IPS DF 19.7 (cell line): ENCODE measurements around the gene IQCN.
A peak's percentile ranks its signal among the peaks of the same experiment; 100 is the strongest.

Experiments
- DNase-seq: peaks from one replicate; pipeline ENCODE4 v3.0.0-alpha.2; 2013; ENCODE audit warnings: low read depth, low spot score

Gene IQCN

GRCh38 chr19:18286973-18287635 lies 12.9 kb upstream of the IQCN start:
- DNase-seq = no peak

DNA sequence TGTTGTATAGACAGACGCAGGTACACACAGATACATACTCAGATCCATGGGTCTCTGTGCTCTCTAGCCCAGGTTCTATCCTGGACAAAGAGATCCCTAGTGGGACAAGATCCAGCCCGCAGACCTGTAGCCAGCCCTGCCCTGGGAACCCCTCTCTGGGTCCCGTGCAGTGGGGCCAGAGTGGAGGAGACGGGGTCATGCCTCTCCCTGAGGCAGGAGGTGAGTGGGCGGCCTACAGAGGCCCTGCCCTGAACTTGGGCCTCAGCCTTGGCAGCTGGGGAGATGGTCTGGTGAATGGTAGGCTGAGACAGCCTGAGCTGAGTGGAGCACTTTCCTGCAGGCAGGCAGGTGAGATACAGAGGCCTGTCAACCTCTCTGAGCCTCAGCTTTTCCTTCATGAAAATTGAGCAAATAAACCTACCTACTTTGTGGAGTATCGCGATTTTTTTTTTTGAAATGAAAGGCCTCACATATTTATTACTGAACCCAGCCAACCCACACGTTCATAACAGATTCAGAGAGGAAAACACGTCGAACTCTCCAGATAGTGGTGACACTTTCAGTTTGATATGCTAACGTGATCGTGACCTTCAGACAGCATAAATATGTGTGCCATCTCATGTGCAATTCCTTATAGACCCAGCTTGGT lies 10.6 kb upstream of the IQCN start:
- no peak for DNase-seq

DNA sequence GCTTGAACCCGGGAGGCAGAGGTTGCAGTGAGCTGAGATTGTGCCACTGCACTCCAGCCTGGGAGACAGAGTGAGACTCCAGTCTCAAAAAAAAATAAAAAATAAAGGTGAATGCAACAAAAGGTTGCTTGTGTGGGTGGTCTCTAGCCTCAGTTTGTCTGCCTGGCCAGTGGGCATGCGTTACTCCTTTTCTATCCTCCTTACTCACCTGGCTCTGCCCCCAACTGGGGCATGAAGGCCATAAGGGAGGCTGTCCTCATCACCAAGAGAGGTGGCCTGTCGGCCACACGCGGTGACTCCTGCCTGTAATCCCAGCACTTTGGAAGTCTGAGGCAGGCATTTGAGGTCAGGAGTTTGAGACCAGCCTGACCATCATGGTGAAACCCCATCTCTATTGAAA lies 9.1 kb upstream of the IQCN start:
- no peak for DNase-seq

GRCh38 chr19:18282788-18283141 lies 8.5 kb upstream of the IQCN start:
- DNase-seq = no peak

GRCh38 chr19:18282021-18282787 lies 8.0 kb upstream of the IQCN start:
- DNase-seq = no peak

DNA sequence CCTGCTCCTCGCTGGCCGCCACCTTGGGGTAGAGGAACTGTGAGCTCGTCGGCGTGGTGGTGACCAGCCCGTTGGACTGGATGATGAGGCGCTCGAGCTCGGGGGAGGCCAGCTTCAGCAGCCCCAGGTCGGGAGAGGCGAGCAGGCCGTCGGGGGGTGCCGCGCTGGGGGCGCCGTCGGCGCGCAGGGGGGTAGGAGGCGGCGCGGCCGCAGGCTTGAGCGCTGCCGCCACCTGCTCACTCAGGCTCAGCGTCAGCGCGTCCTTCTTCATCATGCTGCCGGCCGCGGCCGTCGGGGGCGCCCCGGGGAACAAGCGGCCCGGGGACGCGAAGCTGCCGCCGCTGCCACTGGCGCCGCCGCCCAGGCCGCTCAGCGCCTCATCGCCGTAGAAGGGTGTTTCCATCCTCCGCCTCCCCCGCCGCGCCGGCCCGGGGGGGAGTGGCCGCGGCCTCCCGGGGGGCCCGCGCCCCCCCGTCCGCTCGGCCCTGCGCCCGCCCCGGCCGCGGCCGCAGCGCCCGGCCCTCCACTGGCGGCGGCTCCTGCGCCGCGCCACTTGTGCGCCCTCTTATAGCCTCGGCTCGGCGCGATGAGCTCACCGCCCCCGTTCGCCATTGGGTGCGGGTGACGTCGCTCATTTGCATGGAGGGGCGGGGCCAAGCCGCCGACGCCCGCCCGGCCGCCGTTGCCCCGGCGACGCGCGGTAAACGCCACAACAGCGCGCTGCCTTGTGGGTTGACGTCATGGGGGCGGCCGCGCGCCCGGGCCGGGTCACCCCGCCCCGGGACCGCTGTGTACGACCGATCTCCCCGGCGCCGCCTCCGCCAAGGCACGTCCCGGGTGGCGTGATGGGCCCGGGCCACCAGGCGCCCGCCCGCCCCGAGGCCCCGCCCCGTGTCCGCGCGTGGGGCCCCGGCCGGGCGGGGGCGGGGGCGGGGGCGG lies 7.1 kb upstream of the IQCN start, which contains the start of gene JUND:
Gene JUND (minus strand): TSS at position 541 of the 939 bp plus-strand sequence. CDS start 138 bp downstream, at position 403.
- peak; percentile 50 for DNase-seq

DNA sequence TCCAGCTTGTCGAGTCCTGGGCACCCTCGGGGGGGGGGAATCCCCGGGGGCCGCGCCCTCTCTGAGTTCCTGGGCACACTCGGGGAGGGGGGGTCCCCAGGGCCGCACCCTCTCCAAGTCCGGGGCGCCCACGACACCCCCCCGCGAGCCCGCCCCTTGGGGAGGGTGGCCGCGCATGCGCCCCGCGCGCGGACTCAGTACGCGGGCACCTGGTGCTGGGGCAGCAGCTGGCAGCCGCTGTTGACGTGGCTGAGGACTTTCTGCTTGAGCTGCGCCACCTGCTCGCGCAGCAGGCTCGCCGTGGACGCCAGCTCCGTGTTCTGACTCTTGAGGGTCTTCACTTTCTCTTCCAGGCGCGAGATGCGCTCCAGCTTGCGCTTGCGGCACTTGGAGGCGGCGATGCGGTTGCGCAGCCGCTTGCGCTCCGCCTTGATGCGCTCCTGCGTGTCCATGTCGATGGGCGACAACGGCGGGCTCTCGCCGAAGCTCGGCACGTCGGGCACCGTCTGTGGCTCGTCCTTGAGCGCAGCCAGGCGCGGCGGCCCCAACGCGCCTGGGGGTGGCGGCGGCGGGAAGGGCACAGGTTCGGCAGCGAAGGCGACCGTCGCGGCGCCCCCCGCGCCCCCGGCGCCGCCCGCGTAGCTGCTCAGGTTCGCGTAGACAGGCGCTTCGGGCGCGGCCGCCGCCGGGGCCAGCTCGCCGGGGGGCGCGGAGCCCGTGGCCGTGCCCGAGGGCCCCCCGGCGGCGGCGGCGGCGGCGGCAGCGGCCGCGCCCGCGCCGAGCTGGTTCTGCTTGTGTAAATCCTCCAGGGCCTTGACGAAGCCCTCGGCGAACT lies 6.2 kb upstream of the IQCN start:
- no peak for DNase-seq

DNA sequence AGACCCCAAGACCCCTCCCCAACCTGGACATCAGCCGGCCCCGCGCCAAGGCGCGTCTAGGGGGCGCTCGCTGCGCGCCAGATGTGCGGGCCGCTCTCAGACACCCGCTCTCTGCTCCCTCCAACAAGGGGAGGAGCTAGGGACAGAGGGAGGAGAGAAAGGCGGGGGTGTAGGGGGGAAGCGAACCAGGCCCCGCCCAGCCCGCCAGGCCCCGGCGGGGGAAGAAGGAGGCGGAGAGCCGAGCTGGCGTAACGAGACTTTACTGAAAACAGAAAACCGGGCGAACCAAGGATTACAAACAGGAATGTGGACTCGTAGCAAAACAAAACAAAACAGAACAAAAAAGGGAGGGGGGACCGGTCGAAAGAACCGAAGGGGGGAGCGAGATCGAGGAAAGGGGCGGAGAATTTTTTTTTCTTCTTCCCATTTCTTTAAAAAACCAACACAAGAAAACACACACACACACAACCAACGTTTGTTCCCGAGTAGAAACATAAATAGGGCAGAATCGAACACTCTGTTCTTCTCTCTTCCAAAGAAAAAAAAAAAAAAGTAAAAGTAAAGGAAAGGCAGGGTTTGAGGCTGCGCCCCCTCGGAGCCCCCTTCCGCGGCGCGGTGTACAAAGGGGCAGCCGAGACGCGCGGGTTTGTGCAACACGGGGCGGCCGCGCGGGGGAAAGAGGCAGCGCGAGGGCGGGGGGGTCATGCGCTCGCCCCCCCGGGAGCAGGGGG lies 5.4 kb upstream of the IQCN start:
- DNase-seq = peak; percentile 74

DNA sequence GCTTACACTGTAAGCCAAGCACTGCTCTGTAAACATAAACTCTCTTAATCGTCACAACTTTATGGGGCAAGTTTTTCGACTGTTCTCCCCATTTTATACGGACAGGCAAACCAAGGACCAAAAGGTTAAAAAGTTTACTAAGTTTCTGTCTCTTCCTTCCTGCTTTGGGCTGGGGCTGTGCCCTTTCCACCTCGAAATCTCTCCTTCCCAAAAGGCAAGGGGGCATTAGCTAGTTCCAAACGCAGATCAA lies 4.9 kb upstream of the IQCN start:
- no peak for DNase-seq

DNA sequence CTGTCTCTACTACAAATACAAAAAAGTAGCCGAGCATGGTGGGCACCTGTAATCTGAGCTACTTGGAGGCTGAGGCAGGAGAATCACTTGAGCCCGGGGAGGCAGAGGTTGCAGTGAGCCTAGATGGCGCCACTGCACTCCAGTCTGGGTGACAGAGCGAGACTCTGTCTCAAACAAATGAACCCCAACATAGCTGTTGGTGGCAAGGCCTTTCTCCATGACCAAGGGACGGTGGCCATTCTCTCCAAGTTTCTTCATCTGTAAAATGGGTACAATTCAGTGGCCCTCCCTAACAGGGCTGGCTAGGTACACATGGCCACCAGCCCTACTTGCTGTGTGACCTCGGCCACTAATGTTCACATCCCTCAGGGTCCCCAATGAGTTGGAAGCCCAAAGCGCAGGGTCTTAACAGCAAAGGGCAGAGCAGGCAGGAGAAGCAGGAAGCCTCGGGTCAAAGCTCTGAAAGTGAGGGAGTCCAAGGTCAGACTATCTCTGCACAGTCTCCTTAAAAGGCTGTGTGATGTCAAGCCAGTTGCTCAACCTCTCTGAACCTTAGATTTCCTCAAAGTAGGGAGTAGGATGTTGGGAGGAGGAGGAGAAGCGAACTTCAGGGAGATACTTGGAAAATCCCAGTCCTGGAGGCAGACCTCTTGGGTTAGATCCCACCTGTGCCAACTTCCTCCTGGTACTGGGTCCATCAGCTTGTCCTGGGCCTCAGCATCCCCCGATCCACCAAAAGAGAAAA lies 4.4 kb upstream of the IQCN start:
- DNase-seq = no peak

DNA sequence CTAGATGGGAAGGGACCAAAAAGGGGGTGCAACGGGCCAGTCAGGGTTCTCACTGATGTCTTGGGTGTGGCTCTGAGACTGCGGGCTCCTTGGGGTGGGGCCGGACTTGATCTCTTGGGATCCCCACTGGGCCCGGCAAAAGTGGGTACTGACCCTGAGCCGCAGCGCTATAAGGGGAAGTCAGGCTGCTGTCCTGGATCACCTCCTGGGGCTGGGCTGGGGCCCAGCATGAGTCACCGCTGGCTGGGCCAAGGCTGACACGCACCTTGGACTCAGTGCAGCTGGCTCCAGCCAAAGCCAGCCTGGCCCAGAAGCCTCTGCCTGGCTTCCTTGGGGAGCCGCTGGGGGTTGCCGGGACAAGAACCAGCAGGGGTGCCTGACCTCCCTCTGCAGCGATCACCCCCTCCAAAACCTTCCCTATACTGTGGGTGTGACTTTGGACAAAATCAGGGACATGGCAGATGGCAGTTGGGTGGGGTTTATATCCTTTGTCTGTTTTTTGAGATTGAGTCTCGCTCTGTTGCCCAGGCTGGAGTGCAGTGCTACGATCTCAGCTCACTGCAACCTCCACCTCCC lies 617 bp upstream of the IQCN start:
- no peak for DNase-seq

GRCh38 chr19:18273561-18274218 lies 562 bp downstream of the IQCN start:
- no peak for DNase-seq

GRCh38 chr19:18271433-18271841 lies 2.8 kb downstream of the IQCN start:
- DNase-seq = no peak

DNA sequence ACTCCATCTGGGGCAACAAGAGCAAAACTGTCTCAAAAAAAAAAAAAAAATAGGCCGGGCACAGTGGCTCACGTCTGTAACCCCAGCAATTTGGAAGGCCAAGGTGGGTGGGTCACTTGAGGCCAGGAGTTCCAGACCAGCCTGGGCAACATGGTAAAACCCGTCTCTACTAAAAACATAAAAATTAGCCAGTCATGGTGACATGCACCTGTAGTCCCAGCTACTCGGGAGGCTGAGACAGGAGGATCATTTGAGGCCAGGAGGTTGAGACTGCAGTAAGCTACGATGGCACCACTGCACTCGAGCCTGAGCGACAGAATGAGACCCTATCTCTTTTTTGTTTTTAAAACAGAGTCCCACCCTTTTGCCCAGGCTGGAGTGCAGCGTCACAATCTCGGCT lies 3.9 kb downstream of the IQCN start:
- no peak for DNase-seq

DNA sequence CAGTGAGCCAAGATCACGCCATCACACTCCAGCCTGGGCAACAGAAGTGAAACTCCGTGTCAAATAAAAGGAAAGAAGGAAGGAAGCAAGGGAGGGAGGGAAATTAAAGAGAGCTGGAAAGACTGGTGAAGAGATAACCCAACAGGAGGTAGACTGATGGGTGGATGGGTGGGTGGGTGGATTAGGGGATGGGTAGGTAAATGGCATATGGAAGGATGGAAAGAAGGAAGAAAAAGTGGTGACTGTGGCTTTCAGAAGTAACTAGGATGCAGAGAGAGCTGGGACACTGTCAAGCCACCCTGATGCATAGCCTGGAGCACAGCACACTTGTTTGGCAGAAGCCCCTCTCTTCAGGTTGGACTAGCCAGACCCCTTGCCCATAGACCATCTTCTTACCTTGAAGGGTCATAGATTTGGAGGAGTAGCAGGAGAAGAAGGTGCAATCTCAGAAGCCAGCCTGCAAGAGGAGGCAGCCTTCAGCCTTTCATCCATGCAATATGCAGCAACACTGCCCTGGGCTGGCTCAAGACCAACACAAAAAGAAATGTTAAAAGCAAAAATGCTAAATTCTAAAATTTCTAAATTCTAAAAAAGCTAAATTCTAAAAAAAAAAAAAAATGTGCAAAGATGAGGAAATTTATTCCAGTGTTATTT lies 5.1 kb downstream of the IQCN start:
- no peak for DNase-seq

GRCh38 chr19:18266771-18267686 lies 7.2 kb downstream of the IQCN start:
- no peak for DNase-seq

DNA sequence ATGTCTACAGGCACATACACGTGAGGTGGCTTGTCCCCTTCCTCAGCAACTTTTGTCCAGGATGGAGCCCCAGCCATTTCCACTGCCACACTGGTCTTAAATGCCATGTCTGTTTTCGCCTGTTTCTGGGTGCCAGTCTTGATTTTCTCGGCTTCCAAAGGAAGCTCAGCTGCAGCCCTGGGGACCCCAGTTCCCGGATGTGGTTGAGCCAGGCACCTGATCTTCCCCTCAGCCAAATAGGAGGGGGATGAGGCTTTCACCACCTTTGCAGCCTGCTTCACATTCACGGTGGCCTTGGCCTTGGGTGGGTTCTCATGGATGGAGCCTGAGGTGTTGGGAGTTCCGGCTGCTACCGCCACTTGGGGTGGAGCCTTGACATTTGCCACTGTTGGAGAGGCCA lies 8.7 kb downstream of the IQCN start:
- DNase-seq = no peak
